Measurements from ENCODE around the gene AOC2. TPM values are rescaled to one million over a fixed set of nuclear protein-coding genes. Genes with fewer than 3 reads are reported as not detected.

The AOC2 gene
- total RNA-seq, 1 experiment from 2014 or later: 1.4 TPM

- Histone ChIP-seq H3K4me1 (ENCODE audit: insufficient read depth, low read length) (no peaks in the 10 kb centered on the region), H4K20me1 (ENCODE audit: low read length) (no peaks in the 10 kb centered on the region), H3K9me2 (replicated peaks; ENCODE audit: low read length) (no peaks in the 10 kb centered on the region), H2AFZ (ENCODE audit: low read length) (no peak overlapping the region), H3K27me3 (ENCODE audit: low read length) (no peaks in the 10 kb centered on the region), H3K79me2 (ENCODE audit: low read length) (no peaks in the 10 kb centered on the region), H3K9ac (ENCODE audit: low read length) (no peak overlapping the region), H3K36me3 (ENCODE audit: low read depth, low read length) (peaks cover 3% of the 10 kb centered on the region; the same call in 1 of the 2 replicates), H3K4me3 (ENCODE audit: low read length) (no peak overlapping the region), H3K9me3 (ENCODE audit: low read length) (no peaks in the 10 kb centered on the region), H3K4me2 (ENCODE audit: low read length) (no peak overlapping the region), H3K27ac (ENCODE audit: low read length) (no peak overlapping the region), H3F3A (ENCODE audit: low read length, unreplicated experiment) (no peaks in the 10 kb centered on the region)
- intact Hi-C loops (cut with micrococcal nuclease): no loop called here
- POLR2A ChIA-PET (ENCODE audit: unreplicated experiment): no interaction called here
- BruUV-seq (replicated peaks): no TSS peak
- peak; percentile 50 for ATAC-seq
- peak; percentile 48 for DNase-seq
- CTCF ChIA-PET: no interaction called here
- TF ChIP-seq EZH2phosphoT487 (IDR thresholded peaks at IDR 0.05; ENCODE audit: borderline replicate concordance, low read length) (no peak), CTCF (conservative IDR thresholded peaks at IDR 0.05; ENCODE audit: low read depth, low read length) (no peak), EZH2 (IDR thresholded peaks at IDR 0.05; ENCODE audit: low read length, unreplicated experiment) (no peak)
These were observed 35.1 kb upstream of the AOC2 start for GRCh38 chr17:42809250-42809649.

- H3K9ac ChIP-seq (ENCODE audit: low read length): no peak overlapping the region
- H4K20me1 ChIP-seq (ENCODE audit: low read length): no peaks in the 10 kb centered on the region
- no peak overlapping the region for H3K27ac ChIP-seq (ENCODE audit: low read length)
- ChIA-PET POLR2A (ENCODE audit: unreplicated experiment) (no interaction called here), CTCF (no interaction called here)
- no peak overlapping the region for H2AFZ ChIP-seq (ENCODE audit: low read length)
- H3K36me3 ChIP-seq (ENCODE audit: low read depth, low read length): peaks cover 39% of the 10 kb centered on the region
- H3K27me3 ChIP-seq (ENCODE audit: low read length): no peaks in the 10 kb centered on the region
- H3K9me2 ChIP-seq (replicated peaks; ENCODE audit: low read length): no peaks in the 10 kb centered on the region
- H3F3A ChIP-seq (ENCODE audit: low read length, unreplicated experiment): no peaks in the 10 kb centered on the region
- no TSS peak for BruUV-seq (replicated peaks)
- no peaks in the 10 kb centered on the region for H3K4me1 ChIP-seq (ENCODE audit: insufficient read depth, low read length)
- no peak overlapping the region for H3K4me3 ChIP-seq (ENCODE audit: low read length)
- no peak for DNase-seq
- intact Hi-C loops (cut with micrococcal nuclease): no loop called here
- no peak for ATAC-seq
- H3K4me2 ChIP-seq (ENCODE audit: low read length): no peak overlapping the region
- no peaks in the 10 kb centered on the region for H3K79me2 ChIP-seq (ENCODE audit: low read length)
- H3K9me3 ChIP-seq (ENCODE audit: low read length): no peaks in the 10 kb centered on the region
- TF ChIP-seq EZH2 (IDR thresholded peaks at IDR 0.05; ENCODE audit: low read length, unreplicated experiment): no peak
- no peak for TF ChIP-seq EZH2phosphoT487 (IDR thresholded peaks at IDR 0.05; ENCODE audit: borderline replicate concordance, low read length)
- TF ChIP-seq CTCF (conservative IDR thresholded peaks at IDR 0.05; ENCODE audit: low read depth, low read length): no peak
These were observed 29.6 kb upstream of the AOC2 start for GRCh38 chr17:42814633-42815399.

- ATAC-seq (no peak), DNase-seq (no peak)
- Histone ChIP-seq H3K4me2 (ENCODE audit: low read length) (no peak overlapping the region), H2AFZ (ENCODE audit: low read length) (no peak overlapping the region), H3K27ac (ENCODE audit: low read length) (no peak overlapping the region), H3K9me3 (ENCODE audit: low read length) (no peaks in the 10 kb centered on the region), H3K27me3 (ENCODE audit: low read length) (no peaks in the 10 kb centered on the region), H3K79me2 (ENCODE audit: low read length) (peaks cover 10% of the 10 kb centered on the region), H3K9ac (ENCODE audit: low read length) (no peak overlapping the region), H3K4me1 (ENCODE audit: insufficient read depth, low read length) (no peaks in the 10 kb centered on the region), H3K36me3 (ENCODE audit: low read depth, low read length) (peaks cover 40% of the 10 kb centered on the region), H4K20me1 (ENCODE audit: low read length) (no peaks in the 10 kb centered on the region), H3F3A (ENCODE audit: low read length, unreplicated experiment) (no peaks in the 10 kb centered on the region), H3K9me2 (replicated peaks; ENCODE audit: low read length) (no peaks in the 10 kb centered on the region), H3K4me3 (ENCODE audit: low read length) (no peak overlapping the region)
- no TSS peak for BruUV-seq (replicated peaks)
- intact Hi-C loops (cut with micrococcal nuclease): no loop called here
- no peak for TF ChIP-seq CTCF (conservative IDR thresholded peaks at IDR 0.05; ENCODE audit: low read depth, low read length)
- TF ChIP-seq EZH2 (IDR thresholded peaks at IDR 0.05; ENCODE audit: low read length, unreplicated experiment): no peak
- no peak for TF ChIP-seq EZH2phosphoT487 (IDR thresholded peaks at IDR 0.05; ENCODE audit: borderline replicate concordance, low read length)
- ChIA-PET CTCF (no interaction called here), POLR2A (ENCODE audit: unreplicated experiment) (no interaction called here)
These were observed 26.5 kb upstream of the AOC2 start for GRCh38 chr17:42817866-42818265.
